ENCODE measurements around the gene ZNRF1.

GRCh38 chr16:75118943-75119539, 120.2 kb downstream of the ZNRF1 start:
- TF ChIP-seq, protein P1, sequence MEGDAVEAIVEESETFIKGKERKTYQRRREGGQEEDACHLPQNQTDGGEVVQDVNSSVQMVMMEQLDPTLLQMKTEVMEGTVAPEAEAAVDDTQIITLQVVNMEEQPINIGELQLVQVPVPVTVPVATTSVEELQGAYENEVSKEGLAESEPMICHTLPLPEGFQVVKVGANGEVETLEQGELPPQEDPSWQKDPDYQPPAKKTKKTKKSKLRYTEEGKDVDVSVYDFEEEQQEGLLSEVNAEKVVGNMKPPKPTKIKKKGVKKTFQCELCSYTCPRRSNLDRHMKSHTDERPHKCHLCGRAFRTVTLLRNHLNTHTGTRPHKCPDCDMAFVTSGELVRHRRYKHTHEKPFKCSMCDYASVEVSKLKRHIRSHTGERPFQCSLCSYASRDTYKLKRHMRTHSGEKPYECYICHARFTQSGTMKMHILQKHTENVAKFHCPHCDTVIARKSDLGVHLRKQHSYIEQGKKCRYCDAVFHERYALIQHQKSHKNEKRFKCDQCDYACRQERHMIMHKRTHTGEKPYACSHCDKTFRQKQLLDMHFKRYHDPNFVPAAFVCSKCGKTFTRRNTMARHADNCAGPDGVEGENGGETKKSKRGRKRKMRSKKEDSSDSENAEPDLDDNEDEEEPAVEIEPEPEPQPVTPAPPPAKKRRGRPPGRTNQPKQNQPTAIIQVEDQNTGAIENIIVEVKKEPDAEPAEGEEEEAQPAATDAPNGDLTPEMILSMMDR (IDR thresholded peaks at IDR 0.05): no peak
- TF ChIP-seq POLR2A (IDR thresholded peaks at IDR 0.05) (no peak), POLR2AphosphoS5 (IDR thresholded peaks at IDR 0.05) (no peak)

All from breast epithelium (tissue), 3 donors.